ENCODE results near the gene S100A3. TPM values are rescaled to one million over a fixed set of nuclear protein-coding genes. Genes with fewer than 3 reads are reported as not detected.

S100A3 gene
- total and polyA plus RNA-seq, 2 of the 13 experiments (the other 11 are each of a cell fraction or from before 2014, with no cell fraction given), result 2.5 to 4.5 TPM

GRCh38 chr1:153545067-153546055 lies 3.7 kb downstream of the S100A3 start, which contains the start of gene S100A4 (continued):
- TF ChIP-seq ZXDC (CRISPR knock-in tag; IDR thresholded peaks at IDR 0.05) (no peak), THAP11 (CRISPR knock-in tag; IDR thresholded peaks at IDR 0.05) (0 out of 2 replicates have a peak, but pooled peaks have one; percentile 37), RELA (CRISPR knock-in tag; IDR thresholded peaks at IDR 0.05) (no peak), ZNF558 (CRISPR knock-in tag; IDR thresholded peaks at IDR 0.05; ENCODE audit: borderline replicate concordance) (no peak), CTCF (CRISPR knock-in tag; IDR thresholded peaks at IDR 0.05) (no peak), SMC3 (IDR thresholded peaks at IDR 0.05; ENCODE audit: low read length) (no peak), ZNF563 (CRISPR knock-in tag; IDR thresholded peaks at IDR 0.05) (no peak), ZNF598 (CRISPR knock-in tag; IDR thresholded peaks at IDR 0.05; ENCODE audit: borderline replicate concordance) (no peak), NBN (conservative IDR thresholded peaks at IDR 0.05) (no peak), BRD4 (CRISPR knock-in tag; IDR thresholded peaks at IDR 0.05) (no peak), ZNF562 (CRISPR knock-in tag; IDR thresholded peaks at IDR 0.05; ENCODE audit: borderline replicate concordance) (no peak), ZNF790 (CRISPR knock-in tag; IDR thresholded peaks at IDR 0.05; ENCODE audit: borderline replicate concordance) (no peak), SAP130 (CRISPR knock-in tag; IDR thresholded peaks at IDR 0.05; ENCODE audit: low read depth) (peak; percentile 69), AGO1 (IDR thresholded peaks at IDR 0.05; ENCODE audit: low read depth, low read length, poor library complexity, severe bottlenecking) (no peak), ARHGAP35 (CRISPR knock-in tag; IDR thresholded peaks at IDR 0.05; ENCODE audit: borderline replicate concordance) (no peak)
- TF ChIP-seq, protein P1, sequence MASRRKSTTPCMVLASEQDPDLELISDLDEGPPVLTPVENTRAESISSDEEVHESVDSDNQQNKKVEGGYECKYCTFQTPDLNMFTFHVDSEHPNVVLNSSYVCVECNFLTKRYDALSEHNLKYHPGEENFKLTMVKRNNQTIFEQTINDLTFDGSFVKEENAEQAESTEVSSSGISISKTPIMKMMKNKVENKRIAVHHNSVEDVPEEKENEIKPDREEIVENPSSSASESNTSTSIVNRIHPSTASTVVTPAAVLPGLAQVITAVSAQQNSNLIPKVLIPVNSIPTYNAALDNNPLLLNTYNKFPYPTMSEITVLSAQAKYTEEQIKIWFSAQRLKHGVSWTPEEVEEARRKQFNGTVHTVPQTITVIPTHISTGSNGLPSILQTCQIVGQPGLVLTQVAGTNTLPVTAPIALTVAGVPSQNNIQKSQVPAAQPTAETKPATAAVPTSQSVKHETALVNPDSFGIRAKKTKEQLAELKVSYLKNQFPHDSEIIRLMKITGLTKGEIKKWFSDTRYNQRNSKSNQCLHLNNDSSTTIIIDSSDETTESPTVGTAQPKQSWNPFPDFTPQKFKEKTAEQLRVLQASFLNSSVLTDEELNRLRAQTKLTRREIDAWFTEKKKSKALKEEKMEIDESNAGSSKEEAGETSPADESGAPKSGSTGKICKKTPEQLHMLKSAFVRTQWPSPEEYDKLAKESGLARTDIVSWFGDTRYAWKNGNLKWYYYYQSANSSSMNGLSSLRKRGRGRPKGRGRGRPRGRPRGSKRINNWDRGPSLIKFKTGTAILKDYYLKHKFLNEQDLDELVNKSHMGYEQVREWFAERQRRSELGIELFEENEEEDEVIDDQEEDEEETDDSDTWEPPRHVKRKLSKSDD (CRISPR knock-in tag; IDR thresholded peaks at IDR 0.05; ENCODE audit: low read depth), result 0 out of 2 replicates have a peak, but pooled peaks have one; percentile 37
- TF ChIP-seq, protein P2, sequence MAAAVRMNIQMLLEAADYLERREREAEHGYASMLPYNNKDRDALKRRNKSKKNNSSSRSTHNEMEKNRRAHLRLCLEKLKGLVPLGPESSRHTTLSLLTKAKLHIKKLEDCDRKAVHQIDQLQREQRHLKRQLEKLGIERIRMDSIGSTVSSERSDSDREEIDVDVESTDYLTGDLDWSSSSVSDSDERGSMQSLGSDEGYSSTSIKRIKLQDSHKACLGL (CRISPR knock-in tag; IDR thresholded peaks at IDR 0.05), result peak; percentile 29; the same call in 1 of the 2 replicates

All from HepG2 (cell line).